NCI-H146 treated with DMSO at 0.1 percent for 48 hours (cell line): ENCODE data around the gene UBXN11.

ENCODE experiments used
- DNase-seq: peaks from one replicate; lab custom pipeline; 2025; ENCODE audit not compliant: unreplicated experiment; lab: John Stamatoyannopoulos, UW

UBXN11 gene

DNA sequence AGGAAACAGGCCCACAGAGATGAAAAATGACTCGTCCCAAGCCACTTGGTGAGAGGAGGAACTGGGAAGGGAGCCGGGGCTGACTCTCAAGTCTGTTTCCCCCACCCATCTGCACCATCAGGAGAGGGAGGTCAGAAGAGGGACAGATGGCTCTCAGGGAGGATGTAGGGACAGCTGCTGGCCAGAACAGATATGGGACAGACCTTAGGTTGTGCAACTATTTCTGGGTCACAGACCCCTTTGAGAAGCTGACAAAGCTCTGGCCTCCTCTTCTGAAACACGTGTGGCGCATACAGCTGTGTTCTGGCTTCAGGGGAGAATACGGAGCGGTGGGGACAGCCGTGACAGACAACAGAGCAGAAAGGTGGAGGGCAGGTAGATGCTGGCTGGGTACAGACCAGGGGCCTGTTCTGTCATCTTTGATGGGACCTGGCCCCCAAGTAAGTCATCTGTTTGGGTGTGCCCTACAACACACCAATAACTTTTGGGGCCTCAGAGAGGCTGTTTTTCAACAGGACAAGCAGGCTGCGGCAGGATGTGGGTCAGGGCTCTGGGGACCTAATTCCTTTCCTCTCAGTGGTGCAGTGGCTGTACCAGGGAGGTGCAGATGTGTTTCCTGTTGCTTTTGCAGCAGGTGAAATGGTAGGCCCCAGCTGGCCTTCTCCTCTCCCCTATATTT is 19.3 kb downstream of the UBXN11 start:
- no peak for DNase-seq

DNA sequence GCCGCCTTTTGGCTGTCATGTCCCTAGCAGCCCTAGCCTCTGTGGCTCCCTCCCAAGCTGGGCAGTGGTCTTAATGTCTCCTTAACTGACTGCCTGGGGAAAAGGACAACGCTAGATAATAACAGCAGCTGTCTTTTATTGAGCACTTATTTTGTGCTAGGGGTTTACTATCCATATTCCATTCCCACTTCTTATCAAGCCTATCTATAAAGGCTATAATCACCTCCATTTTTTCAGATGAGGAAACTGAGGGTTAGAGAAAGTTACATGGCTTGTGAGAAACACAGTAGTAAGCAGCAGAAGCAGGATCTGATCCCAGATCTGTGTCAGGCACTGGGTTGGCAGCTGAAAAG is 20.4 kb downstream of the UBXN11 start:
- DNase-seq, result no peak

DNA sequence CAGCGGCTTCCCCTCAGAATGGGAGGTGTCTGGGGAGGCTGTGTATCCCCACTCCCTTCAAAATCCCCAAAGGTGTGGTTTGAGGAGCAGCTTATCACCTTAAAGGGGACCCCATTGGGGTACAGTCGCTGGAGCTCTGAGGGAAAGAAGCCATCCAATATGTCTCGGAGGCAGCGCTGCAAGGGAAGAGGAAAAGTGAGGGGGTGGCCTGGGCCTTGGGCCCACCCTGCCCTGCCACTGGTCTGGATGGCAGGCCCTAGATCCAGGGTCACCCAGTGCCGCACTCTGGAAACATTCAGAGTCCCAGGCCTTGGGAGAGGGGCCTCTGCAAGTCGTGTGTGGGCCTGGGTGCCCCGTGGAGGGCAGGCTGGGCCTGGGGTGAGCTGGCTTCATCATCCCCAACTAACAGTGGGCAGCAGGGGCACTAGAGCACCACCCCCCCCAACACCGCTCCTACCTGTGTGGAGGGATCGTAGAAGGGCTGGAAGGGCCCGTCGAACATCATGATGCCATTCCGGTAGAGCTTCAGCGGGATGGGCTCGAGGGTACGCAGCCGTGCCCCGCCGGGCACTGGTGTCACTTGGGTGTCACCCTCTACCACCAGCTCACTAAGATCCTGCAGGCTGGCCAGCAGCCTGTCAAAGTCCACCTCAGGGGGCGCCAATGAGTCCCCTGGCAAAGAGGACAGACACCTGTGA is 20.9 kb downstream of the UBXN11 start:
- DNase-seq, result no peak

DNA sequence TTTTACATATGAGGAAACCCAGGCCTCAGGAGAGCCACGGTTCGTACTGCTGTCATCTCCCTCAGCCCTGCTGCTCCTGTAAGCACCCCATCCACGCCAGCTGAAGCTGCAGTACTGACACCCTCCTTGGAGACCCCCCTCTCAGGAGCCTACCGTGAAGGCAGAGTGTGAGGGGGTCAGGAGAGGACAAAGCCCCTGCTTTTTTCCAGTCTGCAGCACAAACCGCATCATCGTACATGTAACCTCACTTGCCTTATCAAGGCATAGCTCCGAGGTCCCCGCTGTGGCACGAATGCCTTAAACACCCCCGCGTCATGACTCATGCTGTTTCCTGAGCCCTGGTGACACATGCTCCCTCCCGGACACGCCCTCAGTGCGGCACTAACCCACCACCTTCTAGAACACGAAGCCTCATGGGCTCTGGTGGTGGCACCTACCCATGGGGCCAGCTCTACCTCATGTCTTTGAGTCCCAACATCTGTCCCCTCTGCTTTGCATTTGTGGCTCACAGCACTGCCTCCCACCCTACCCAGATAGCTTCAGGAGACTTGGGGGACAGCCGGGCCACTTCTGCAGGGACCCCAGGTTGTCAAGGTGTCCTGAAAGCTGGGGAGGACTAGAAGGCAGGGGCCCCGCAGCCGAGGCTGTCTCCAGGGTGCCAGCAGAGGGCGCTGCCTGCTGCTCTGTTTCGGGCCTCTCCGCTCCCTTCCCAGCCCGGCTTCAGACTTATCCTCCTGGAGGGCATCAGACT is 21.7 kb downstream of the UBXN11 start:
- no peak for DNase-seq

DNA sequence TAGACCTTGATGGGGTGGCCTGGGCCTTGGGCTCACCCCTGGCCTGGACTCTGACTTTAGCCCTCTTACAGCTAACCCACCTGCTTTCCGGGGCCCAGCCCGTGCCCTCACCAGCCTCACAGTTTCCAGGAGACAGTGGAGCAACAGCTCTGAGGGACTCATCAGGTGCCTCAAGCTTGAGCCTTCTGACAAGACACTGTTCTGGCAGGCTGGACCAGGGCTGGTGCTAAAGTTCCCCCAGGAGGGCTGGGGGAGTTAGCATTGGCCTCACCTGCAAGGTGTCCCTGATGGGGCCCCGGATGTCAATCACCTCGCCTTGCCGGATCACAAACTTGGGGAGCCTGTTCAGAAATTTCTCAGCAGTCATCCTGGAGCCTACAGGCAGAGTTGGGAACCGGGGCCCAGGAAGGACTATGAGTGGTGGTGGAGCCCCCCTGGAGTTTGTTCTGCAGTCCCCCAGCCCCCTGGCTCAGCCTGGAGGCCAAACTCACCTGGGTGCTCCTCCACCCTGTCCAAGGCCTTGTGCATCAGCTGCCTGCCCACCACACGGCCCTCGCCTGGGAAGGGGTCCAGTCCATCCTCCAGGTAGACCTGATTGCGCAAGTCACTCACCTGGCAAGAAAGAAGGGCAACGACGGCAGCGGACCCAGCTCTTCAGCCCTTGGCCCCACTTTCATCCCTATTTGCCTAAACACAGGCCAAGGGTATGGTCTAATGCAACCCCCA is 22.4 kb downstream of the UBXN11 start:
- DNase-seq, result no peak

DNA sequence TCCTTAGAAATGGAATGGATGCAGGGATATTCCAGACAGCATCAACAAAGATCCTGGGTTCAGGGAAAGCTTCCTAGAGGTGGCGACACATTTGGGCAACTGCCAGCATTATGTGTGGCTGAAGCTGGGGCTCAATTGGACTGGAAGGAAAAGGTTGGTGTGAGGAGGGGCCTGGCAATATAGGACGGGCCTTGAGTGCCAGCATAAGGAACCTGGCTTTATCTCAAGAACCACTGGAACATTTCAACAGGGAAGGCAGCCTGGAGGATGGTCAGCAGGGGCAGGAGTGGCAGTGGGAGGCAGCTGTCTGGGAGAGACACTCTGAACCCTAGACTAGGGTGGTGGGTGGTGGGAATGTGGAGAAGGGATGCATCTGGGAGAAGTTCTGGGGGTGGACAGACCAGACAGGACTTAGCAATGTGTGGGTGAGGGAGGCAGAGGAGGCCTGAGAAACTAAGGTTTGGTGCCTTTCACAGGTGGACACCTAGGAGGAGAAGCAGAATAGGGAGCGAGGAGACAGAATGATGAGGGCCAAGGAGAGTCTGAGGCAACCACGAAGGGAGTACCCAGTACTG is 23.1 kb downstream of the UBXN11 start:
- DNase-seq, result no peak

DNA sequence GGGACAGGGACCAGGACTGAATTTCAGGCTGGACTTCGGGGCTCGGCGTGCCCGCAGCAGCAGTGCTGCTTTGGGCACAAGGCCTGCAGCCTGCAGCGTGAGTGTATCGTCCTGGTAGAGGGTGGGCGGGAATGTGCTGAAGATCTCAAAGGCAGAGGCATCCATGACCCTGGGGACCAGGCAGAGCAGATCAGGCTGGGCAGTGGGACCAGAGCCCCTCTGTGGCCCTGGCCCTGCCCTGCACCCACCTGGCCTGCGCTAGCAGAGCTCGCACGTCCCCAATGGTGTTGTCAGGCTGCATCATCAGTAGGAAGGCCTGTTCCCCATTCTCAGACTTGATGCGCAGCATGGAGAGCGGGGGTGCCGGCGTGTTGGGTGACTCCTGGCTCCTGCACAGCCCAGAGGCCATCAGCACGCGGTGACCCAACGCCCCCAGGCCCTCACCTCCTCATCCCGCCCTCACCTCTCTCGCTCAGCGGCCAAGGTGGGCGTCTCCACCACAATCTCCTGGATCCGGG is 24.0 kb downstream of the UBXN11 start:
- no peak for DNase-seq

DNA sequence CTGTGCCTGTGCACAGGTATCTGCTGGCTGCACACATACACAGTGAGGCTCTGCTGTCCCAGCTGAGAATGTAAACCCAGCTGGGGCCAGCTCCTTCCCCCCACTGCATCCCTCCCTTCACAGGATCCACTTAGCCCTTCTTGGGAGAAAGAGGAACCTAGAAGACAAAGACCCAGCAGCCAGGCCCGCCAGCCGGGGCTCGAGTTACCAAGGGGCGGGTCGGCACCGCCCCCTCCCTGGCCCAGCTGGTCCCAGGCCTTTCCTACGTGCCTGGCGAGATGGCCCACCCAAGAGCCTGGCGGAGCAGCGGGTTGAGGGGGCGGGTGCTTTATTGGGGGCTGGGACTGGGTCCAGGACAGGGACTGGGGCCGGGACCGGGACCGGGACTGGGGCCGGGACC is 24.5 kb downstream of the UBXN11 start:
- no peak for DNase-seq

DNA sequence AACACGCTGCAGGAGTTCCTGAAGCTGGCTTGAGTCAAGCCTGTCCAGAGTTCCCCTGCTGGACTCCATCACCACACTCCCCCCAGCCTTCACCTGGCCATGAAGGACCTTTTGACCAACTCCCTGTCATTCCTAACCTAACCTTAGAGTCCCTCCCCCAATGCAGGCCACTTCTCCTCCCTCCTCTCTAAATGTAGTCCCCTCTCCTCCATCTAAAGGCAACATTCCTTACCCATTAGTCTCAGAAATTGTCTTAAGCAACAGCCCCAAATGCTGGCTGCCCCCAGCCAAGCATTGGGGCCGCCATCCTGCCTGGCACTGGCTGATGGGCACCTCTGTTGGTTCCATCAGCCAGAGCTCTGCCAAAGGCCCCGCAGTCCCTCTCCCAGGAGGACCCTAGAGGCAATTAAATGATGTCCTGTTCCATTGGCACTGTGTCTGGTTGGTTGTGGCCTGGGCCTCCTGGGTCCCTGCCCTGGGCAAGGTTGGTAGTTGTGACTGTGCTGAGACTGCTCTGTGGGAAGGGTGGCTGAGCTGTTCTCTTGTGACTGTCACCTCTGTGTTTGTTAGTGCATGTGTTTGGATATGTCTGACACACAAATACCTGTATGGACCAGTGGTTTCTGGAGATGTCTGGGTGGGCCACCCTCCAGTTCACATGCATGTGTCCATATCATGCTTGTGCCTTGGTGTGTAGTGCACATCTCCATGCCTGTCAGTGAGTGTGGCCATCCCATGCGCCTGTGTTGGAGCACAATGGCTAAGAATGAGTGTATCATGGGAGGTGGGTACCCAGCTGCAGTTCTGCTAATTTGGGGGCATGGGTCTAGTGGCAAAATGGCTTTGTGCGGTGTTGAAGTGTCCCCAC is 25.1 kb downstream of the UBXN11 start:
- DNase-seq, result no peak

DNA sequence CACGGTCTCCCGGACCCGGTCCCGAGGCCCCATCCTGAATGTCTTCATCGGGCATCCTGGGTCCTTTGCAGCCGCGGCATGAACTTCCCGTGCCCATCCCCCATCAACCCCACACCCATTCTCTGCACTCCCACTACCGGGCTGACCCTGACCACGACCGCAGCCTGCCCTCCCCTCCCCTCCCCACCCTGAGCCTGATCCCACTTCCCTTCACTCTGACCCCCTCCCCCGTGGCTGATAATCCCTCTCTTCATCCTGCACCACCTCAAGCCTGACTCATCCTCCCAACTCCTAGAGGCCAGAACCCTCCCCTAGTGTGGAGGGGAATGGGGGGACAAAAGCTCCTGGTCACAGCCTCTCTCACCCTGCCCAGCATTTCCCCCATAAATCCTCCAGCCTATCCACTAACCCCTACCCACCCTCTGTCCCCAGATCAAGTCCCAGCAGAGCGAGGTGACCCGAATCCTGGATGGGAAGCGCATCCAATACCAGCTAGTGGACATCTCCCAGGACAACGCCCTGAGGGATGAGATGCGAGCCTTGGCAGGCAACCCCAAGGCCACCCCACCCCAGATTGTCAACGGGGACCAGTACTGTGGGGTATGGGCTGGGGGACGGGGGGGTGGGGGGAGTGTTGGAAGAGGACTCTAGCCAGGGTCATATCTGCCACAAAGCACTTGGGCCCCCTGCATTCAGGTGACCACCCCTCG is 25.9 kb downstream of the UBXN11 start:
- no peak for DNase-seq

DNA sequence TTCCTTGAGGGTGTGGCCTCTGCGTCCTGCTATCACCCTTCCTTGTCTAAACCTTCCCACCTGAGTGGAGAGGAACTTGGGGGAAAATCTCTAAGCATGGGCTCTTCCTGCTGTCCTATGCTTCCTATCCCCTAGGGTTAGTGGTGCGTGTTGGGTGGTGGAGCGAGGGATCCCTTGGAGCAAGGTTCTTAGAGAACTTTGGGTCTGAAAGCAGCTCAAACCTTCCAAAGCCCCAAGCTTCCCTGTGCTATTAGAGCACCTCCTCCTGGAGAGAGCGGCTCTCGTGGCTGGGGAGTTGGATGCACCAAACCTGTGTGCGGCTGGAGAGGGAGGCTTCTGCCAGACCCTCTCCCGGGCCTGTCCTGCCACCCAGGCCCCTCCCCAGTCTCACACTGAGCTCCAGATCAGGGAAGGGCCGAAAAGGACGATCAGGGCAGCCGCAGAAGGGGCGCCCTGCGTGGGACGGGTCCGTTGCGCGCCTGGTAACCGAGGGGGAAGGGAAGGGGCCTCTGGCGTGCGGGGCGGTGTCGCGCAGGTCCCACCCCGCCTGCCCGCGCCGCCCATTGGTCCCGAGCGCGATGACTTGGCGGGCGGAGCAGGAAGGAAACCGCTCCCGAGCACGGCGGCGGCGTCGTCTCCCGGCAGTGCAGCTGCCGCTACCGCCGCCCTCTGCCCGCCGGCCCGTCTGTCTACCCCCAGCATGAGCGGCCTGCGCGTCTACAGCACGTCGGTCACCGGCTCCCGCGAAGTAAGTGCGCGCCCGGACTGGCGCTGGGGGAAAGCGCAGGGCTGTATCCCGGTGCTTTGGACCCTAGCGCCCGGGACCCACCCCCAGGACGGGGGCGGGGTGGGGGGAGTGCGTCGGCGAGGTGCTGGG is 26.7 kb downstream of the UBXN11 start, which contains the start of gene SH3BGRL3:
TSS of gene SH3BGRL3 (plus strand) at position 631 of the 877 bp plus-strand sequence. CDS start at position 701, 70 bp downstream.
- peak; percentile 9 for DNase-seq

DNA sequence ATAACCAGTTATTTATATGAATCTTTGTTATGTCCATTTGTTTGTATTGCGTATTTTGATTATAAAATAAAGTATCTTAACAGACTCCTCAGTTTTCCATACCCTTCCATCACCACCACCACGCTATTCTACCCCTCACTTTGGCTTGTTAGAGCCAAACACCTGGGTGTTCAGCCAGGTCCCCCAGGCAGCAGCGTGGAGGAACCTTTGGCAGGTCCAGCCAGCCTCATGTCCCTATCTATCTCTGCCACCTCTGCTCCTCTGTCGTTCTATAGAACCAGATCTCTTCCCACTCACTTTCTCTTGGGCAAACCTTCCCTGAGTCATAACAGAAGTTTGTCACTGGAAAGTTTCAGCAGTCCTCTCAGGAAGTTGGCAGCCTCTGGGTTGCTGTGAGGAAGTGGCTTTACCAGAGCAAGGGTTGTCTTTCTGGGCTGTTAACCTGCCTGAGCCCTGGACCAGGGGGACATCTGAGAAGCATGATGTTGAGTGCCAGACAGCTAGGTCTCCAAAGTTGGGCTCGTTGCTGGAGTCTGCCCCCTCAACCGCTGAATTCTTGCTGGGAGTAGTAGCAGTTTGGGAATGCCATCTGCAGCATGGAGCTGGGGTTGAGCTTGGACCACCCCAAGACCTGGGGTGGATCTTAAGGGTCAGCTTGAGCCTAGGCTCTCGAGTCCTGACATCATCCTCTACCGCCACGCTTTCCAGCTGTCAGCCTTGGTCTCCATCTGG is 27.5 kb downstream of the UBXN11 start:
- no peak for DNase-seq

DNA sequence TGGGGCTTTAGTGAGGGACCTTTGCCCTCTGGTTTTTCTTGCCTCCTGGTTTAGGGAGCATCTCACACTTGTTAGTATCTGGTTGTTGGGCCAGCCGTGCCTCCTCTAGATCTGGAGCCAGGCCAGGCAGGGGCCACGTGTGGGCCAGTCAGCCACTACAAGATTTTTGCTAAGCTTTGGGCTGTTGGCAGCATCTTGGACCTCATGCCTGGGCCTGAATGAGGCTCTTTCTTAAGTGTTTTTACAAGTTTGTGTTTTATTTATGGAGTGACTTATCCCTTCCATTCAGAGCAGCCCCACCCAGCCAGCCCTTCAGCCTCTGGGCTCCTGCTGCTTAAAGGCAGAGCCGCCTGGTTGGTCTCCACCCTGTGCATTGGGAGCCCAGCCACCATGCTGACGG is 28.1 kb downstream of the UBXN11 start:
- no peak for DNase-seq

DNA sequence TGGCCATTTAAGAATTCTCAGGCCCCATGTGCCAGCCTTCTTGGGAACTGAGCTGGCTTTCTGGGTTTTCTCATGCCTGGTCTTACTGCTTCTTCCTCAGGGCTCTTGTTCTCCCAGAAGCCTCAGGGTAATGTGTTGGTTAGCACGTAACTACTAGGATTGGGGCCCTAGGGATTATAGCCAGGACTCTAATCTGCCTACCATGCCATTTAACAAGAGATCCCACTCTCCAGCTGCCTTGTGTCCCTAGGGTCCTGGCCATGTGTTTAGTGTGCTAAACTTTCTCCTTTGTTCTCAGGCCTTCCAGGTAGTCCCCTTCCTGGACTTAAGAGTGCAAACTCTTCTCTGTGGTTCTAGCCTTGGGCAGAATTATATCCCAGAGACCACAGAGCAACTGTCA is 28.7 kb downstream of the UBXN11 start:
- DNase-seq, result no peak

DNA sequence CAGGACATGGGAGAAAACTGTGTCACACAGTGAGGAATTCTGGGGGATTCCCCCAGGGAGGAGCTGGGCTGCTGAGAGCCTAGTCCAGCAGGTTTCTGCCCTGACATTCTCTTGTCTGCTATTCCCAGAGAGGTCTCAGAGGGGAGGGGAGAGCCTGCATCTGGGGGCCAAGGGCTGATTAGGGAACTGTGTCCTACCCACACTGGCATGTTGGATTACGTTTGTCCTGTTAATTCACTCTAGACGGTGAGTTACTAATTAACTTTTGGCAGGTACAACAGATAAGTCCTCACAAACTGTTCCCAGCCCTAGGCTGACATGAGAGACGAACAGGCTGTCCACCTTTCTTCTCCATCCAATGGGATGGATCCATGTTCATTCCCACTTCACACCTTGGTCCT is 29.2 kb downstream of the UBXN11 start:
- no peak for DNase-seq

DNA sequence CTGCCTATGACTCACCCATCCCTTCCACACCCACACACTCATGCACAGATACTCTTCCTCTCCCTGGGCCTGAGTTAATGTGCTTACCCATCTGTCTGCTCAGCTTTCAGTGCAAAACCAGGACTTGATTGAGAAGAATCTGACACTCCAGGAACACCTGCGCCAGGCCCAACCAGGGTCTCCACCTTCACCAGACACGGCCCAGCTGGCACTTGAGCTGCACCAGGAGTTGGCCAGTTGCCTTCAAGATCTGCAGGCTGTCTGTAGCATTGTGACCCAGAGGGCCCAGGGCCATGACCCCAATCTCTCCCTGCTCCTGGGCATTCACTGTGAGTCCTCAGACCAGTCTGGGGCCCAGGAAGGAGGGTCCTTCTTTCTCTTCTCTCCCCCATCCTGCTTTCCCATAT is 30.0 kb downstream of the UBXN11 start:
- no peak for DNase-seq

DNA sequence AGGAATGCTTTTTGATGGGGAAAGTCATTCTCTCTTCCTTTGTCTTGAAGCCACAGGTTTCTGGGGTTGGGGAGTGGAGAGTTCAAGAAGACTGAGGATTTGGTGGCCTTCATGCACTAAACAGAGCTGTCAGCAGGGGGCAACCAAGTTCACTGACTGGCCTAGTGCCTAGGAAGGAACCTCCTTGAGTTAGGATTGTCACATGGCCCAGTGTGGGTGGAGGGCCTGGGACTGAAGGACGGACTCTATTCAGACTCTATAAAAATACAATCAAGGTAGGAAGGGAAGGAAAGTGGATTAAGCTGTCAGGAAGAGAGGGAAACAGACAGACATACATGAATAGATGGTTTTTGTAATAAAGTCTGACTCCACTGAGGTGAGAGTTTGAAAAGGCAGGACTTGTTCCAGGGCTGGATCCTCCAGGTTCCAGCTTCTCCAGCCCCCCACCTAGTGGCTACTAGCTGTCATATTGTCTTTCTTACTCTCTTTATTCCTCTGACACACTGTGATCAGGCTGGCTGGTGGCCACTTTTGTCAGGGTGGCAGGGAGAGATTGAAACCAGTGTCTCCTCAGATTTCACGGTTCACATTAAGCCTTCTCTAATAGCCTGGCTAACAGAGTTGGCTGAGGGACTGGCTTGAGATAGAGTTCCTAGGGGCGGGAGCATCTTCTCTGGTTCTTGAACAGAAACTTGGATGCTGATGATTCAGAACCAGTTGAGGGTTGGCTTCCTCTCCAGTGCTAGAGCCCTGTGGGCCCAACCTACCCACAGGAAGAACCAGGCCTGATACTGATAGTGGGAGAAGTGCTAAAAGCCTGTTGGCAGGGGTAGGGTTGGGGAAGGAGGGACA is 30.6 kb downstream of the UBXN11 start:
- peak; percentile 9 for DNase-seq
